ENCODE results near the gene TENT4A.

Gene TENT4A

GRCh38 chr5:6700685-6701355 lies 12.4 kb upstream of the TENT4A start:
- DNase-seq (ENCODE audit: low read depth) = no peak

DNA sequence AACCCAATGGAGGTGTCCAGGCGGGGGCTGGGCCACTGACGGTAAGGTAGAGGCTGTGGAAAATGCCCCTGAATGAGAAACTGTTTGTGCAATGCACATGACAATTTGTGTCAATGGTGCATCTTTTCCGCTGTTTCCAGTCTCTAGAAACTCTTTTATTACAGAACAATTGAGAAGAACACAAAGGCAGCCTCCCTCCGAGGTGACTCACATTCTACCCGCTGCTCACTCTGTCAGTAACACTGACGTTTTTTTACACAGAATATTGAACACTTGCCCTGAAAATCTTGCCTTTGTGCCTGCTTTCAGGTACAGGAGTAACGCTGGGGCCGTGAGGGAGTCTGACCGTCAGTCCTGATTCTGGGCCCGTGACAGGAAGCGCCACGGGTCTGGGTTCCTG lies 11.7 kb upstream of the TENT4A start:
- no peak for DNase-seq (ENCODE audit: low read depth)

GRCh38 chr5:6702633-6703032 lies 10.6 kb upstream of the TENT4A start:
- DNase-seq (ENCODE audit: low read depth) = no peak

GRCh38 chr5:6703806-6704205 lies 9.4 kb upstream of the TENT4A start:
- DNase-seq (ENCODE audit: low read depth) = no peak

GRCh38 chr5:6704361-6704851 lies 8.8 kb upstream of the TENT4A start:
- peak; percentile 40 for DNase-seq (ENCODE audit: low read depth)

GRCh38 chr5:6705088-6705487 lies 8.1 kb upstream of the TENT4A start:
- DNase-seq (ENCODE audit: low read depth) = no peak

GRCh38 chr5:6705959-6706358 lies 7.3 kb upstream of the TENT4A start:
- DNase-seq (ENCODE audit: low read depth) = no peak

DNA sequence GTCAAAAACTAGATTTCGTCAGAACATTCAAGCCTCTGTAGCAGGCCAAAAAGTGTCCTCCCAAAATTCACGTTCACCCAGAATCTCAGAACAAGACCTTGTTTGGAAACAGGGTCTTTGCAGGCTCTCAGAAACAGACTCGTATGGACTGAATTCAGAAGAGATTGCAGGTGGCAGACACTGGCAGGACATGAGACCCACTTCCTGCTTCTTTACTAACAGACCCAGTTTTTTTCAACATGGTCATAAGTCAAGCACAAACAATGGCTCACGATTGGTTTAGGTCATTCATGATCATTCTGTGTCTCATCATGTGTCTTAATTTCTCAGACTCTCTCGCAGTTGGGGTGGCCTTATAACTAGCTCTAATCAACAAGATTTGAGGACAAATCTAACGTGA lies 5.4 kb upstream of the TENT4A start:
- DNase-seq (ENCODE audit: low read depth) = no peak

DNA sequence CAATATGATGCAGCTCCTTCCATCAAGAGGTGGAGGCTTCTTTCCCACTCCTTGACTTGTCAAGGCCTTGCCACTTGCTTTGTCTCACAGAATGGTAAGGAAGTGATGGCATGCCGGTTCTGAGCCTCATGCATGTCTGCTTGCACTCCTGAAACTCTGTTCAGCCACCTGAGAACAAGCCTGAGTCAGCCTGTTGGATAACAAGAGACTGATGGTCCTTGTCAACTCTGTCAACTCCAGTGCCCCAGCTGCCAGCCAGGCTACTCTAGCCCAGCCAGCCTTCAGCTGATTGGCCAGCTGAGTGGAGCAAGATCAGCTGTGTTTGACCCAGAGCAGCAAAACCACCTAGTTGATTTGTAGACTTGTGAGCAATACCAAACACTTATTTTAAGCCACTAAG lies 4.4 kb upstream of the TENT4A start:
- no peak for DNase-seq (ENCODE audit: low read depth)

DNA sequence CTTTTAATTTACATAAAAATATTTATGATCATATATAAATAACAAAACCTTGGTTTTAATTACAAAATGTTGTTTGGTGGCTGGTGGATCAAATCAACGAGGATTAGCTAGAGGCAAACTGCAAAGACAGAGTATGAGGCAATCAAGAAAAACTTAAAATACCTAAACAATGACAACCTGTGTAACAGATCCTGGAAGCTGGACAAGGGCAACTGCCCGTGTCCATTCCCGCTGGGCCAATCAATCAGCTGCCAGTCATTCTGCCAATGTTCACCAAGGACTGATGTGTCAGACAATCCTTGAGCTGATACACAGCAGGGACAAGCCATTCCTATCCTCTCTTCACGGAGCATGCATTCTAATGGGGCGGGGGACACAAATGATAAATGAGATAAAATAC lies 3.2 kb upstream of the TENT4A start:
- DNase-seq (ENCODE audit: low read depth) = no peak

DNA sequence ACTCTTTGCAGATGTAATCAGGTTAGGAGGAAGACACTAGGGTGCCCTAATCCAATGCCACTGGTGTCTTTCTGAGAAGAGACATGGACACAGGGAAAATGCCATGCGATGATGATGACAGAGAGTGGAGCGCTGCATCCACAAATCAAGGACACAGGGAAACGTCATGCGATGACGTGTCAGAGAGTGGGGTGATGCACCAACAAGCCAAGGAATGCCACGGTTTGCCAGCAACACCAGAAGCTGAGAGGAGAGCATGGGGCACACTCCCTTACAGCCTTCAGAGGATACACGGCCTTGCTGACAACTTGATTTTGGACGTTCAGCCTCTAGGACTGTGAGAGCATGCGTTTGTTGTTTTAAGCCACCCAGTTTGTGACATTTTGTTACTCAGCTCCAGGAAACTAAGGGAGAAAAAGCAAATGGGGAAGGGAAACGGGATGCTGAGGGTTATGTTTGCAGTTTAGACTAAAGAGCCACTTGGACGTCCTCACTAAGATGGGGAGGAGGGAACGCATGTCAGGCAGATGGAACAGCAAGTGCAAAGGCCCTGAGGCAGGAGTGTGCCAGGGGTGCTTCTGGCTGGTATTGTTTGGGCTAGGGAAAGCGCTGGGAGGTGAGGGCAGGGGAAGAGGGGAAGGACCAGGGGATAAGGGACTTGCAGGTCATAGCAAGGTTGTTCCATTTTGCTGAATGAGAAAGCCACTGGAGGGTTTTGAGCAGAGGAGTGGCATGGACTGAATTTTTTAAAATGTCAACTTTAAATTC lies 2.5 kb upstream of the TENT4A start:
- DNase-seq (ENCODE audit: low read depth) = no peak

- no peak for DNase-seq (ENCODE audit: low read depth)
Observed at GRCh38 chr5:6711409-6712141, 1.7 kb upstream of the TENT4A start.

DNA sequence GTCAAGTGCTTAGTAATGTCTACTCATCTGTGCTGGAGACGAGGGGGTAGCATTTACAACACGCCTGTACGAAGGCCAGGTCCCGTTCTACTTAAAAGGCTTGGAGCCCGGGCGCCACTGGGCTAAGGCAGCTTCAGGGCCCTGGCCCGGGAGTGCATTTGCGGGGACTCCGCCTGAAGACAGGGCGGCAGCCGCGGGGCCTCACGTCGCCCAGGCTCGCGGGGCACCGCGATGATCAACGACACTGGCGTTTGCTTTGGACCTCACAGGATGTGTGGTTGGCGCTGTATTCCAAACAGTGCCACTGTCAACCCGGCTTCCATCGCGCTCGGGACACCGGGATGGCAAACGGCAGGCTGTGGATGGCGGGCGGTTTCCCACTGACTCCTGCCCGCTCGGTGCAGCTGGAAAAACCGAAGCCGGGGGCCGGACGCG lies 1.1 kb upstream of the TENT4A start:
- DNase-seq (ENCODE audit: low read depth) = peak; percentile 55

DNA sequence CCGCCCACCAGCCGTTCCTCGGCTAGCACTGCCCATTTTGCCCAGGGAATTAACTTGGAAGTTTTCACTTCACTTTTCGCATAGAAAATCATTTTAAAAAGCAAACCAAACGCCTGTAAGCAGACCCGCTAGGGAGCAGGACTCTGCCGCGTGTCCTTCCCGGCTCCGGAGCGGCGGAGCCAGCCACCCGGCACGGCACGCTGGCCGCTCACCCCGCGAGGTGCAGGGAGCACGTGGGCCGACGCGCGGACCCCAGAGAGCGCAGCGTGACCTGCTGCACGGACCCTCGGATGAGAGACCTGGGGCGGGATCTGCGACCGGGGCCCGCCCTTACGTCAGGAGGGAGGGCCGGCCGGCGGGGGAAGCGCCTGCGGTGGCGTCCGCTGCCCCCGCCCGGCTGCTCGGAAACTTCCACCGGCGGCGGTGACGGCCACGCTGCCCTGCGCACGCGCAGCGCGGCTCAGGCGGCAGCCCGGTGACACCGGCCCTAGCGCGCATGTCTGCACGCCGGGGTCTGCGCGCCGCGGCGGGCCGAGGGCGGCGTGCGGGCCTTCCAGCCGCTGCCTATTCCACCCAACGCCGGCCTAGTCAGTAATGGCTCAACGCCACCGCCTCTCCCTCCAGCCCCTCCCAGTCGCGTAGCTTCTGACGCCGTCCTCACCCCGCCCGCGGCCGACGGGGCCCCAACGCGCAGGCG lies 507 bp upstream of the TENT4A start:
- DNase-seq (ENCODE audit: low read depth) = peak; percentile 87

- no peak for DNase-seq (ENCODE audit: low read depth)
Observed at GRCh38 chr5:6714226-6715041, 1.2 kb downstream of the TENT4A start.

- no peak for DNase-seq (ENCODE audit: low read depth)
Observed at GRCh38 chr5:6715271-6715670, 2.0 kb downstream of the TENT4A start.

GRCh38 chr5:6715758-6716628 lies 2.8 kb downstream of the TENT4A start:
- DNase-seq (ENCODE audit: low read depth) = no peak

- no peak for DNase-seq (ENCODE audit: low read depth)
Observed at GRCh38 chr5:6716629-6717149, 3.5 kb downstream of the TENT4A start.

GRCh38 chr5:6717247-6717646 lies 4.0 kb downstream of the TENT4A start:
- DNase-seq (ENCODE audit: low read depth) = no peak

GRCh38 chr5:6717687-6718086 lies 4.5 kb downstream of the TENT4A start:
- no peak for DNase-seq (ENCODE audit: low read depth)
